ENCODE data around the gene MOCS3.

DNA sequence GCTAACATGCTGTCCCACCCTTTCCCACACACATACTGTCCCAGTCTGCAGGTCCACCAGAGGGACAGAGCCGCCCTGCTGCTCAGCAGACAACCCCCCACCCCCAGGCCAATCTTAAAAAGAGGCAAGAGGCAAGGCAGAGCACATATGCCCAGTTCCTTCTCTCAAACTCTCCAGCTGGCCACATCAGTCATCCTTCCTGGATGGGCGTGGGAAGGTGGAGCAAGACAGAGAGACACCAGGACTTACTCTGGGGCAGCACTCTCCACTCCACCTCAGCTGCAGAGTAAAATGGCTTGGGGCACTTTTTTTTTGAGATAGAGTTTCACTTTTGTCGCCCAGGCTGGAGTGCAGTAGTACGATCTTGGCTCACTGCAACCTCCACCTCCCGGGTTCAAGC lies 10.8 kb downstream of the MOCS3 start:
- no peak for TF ChIP-seq CTCF (IDR thresholded peaks at IDR 0.05)
- TF ChIP-seq POLR2AphosphoS5 (IDR thresholded peaks at IDR 0.05; ENCODE audit: insufficient read depth in 1 of 2, low read depth in 1 of 2) = no peak
- no peak for TF ChIP-seq POLR2A (IDR thresholded peaks at IDR 0.05)
